Astrocyte (in vitro differentiated cells and primary cell): ENCODE results near the gene DOCK7. TPM values are rescaled to one million over a fixed set of nuclear protein-coding genes. Genes with fewer than 3 reads are reported as not detected.

Experiments used
- DNase-seq: peaks from one replicate; pipeline ENCODE4 v3.0.0-alpha.2; 2010; ENCODE audit warnings: low read depth
- FAIRE-seq: peaks from 2 replicates; lab custom pipeline; 2011; peaks lifted over from hg19 to GRCh38; lab: Jason Lieb, UNC
- H2AFZ ChIP-seq: 2 replicates; pipeline ENCODE4 v1.6.0; 2012; ENCODE audit warnings: low read depth, low read length, inconsistent platforms
- H3K27ac ChIP-seq: 2 replicates; pipeline ENCODE4 v1.5.1; 2011; ENCODE audit warnings: low read depth, low read length, inconsistent platforms
- H3K27me3 ChIP-seq: 2 replicates; pipeline ENCODE4 v1.6.0; 2011; ENCODE audit warnings: low read length, inconsistent platforms; ENCODE audit not compliant: insufficient read depth
- H3K36me3 ChIP-seq: 2 replicates; pipeline ENCODE4 v1.5.1; 2011; ENCODE audit warnings: low read length, inconsistent platforms; ENCODE audit not compliant: insufficient read depth
- H3K4me1 ChIP-seq: 2 replicates; pipeline ENCODE4 v1.5.1; 2011; ENCODE audit warnings: low read length, inconsistent platforms; ENCODE audit not compliant: insufficient read depth
- H3K4me2 ChIP-seq: 2 replicates; pipeline ENCODE4 v1.6.0; 2012; ENCODE audit warnings: low read length, inconsistent platforms
- H3K4me3 ChIP-seq: 2 replicates; pipeline ENCODE4 v1.5.1; 2011; ENCODE audit warnings: low read depth, mild to moderate bottlenecking, low read length, inconsistent platforms; ENCODE audit not compliant: insufficient read depth
- H3K79me2 ChIP-seq: 2 replicates; pipeline ENCODE4 v1.6.0; 2012; ENCODE audit warnings: mild to moderate bottlenecking, low read length, inconsistent platforms; ENCODE audit not compliant: insufficient read depth
- H3K9ac ChIP-seq: 2 replicates; pipeline ENCODE4 v1.6.0; 2012; ENCODE audit warnings: mild to moderate bottlenecking, low read length, inconsistent platforms
- H3K9me3 ChIP-seq: 2 replicates; pipeline ENCODE4 v1.5.1; 2012; ENCODE audit warnings: low read depth, mild to moderate bottlenecking, low read length, inconsistent platforms; ENCODE audit not compliant: insufficient read depth
- H4K20me1 ChIP-seq: 2 replicates; pipeline ENCODE4 v1.6.0; 2012; ENCODE audit warnings: low read length, inconsistent platforms; ENCODE audit not compliant: insufficient read depth
- H3K27ac Mint-ChIP-seq: one replicate; pipeline ENCODE4 v1.8.0; 2021; ENCODE audit warnings: mild to moderate bottlenecking, mixed read lengths; ENCODE audit not compliant: unreplicated experiment
- H3K27me3 Mint-ChIP-seq: one replicate; pipeline ENCODE4 v1.8.0; 2021; ENCODE audit warnings: low read depth, mixed read lengths; ENCODE audit not compliant: unreplicated experiment
- H3K36me3 Mint-ChIP-seq: one replicate; pipeline ENCODE4 v1.8.0; 2021; ENCODE audit warnings: low read depth, mixed read lengths; ENCODE audit not compliant: unreplicated experiment
- H3K4me1 Mint-ChIP-seq: one replicate; pipeline ENCODE4 v1.8.0; 2021; ENCODE audit warnings: low read depth, mixed read lengths; ENCODE audit not compliant: unreplicated experiment
- H3K4me3 Mint-ChIP-seq: one replicate; pipeline ENCODE4 v1.8.0; 2021; ENCODE audit warnings: mild to moderate bottlenecking, moderate library complexity, mixed read lengths; ENCODE audit not compliant: unreplicated experiment
- H3K9me3 Mint-ChIP-seq: one replicate; pipeline ENCODE4 v1.8.0; 2021; ENCODE audit warnings: mild to moderate bottlenecking, mixed read lengths; ENCODE audit not compliant: unreplicated experiment
- CTCF ChIP-seq: IDR thresholded peaks from 2 replicates; pipeline ENCODE4 v1.5.1; 2011; ENCODE audit warnings: low read depth, mild to moderate bottlenecking, inconsistent platforms, low read length, moderate library complexity; ENCODE audit not compliant: insufficient read depth
- EZH2 ChIP-seq: IDR thresholded peaks from 2 replicates; pipeline ENCODE4 v1.6.1; 2012; ENCODE audit warnings: mild to moderate bottlenecking, low read length, inconsistent platforms; ENCODE audit not compliant: insufficient read depth
- total RNA-seq: library from RNA; stranded (reverse); gene quantifications from 2 replicates; pipeline ENCODE4 v1.2.1, GENCODE V29; 2021

DOCK7 gene
- total RNA-seq, 1 donor from 2014 or later: 68.7 TPM

GRCh38 chr1:62643283-62643682 is 44.9 kb downstream of the DOCK7 start:
- peaks cover 25% of the 10 kb centered on the region for H3K36me3 ChIP-seq
- H3K27me3 ChIP-seq: no peaks in the 10 kb centered on the region
- H3K27ac ChIP-seq: no peak overlapping the region
- H3K79me2 ChIP-seq: no peaks in the 10 kb centered on the region
- H3K4me3 ChIP-seq: no peak overlapping the region
- FAIRE-seq (no peak), DNase-seq (no peak)
- H2AFZ ChIP-seq: no peak overlapping the region
- no peaks in the 10 kb centered on the region for H3K9me3 ChIP-seq
- H3K9me3 Mint-ChIP-seq: peaks cover 6% of the 10 kb centered on the region
- no peak overlapping the region for H3K4me3 Mint-ChIP-seq
- no peak for TF ChIP-seq EZH2
- no peak for TF ChIP-seq CTCF
- no peaks in the 10 kb centered on the region for H3K4me1 Mint-ChIP-seq
- H3K9ac ChIP-seq: no peak overlapping the region
- no peak overlapping the region for H3K4me2 ChIP-seq
- peaks cover 34% of the 10 kb centered on the region for H3K36me3 Mint-ChIP-seq
- H3K4me1 ChIP-seq: no peaks in the 10 kb centered on the region
- no peaks in the 10 kb centered on the region for H4K20me1 ChIP-seq
- no peaks in the 10 kb centered on the region for H3K27me3 Mint-ChIP-seq
- no peak overlapping the region for H3K27ac Mint-ChIP-seq

GRCh38 chr1:62637392-62638105 is 50.6 kb downstream of the DOCK7 start:
- H3K27me3 ChIP-seq: no peaks in the 10 kb centered on the region
- H3K27ac ChIP-seq: no peak overlapping the region
- no peaks in the 10 kb centered on the region for H3K27me3 Mint-ChIP-seq
- no peak overlapping the region for H3K4me3 ChIP-seq
- H3K9me3 Mint-ChIP-seq: no peaks in the 10 kb centered on the region
- peak; percentile 68 for FAIRE-seq
- H3K4me3 Mint-ChIP-seq: no peak overlapping the region
- no peak for DNase-seq
- TF ChIP-seq CTCF (no peak), EZH2 (no peak)
- peaks cover 16% of the 10 kb centered on the region for H3K36me3 ChIP-seq
- no peaks in the 10 kb centered on the region for H3K79me2 ChIP-seq
- peaks cover 26% of the 10 kb centered on the region for H3K36me3 Mint-ChIP-seq
- no peaks in the 10 kb centered on the region for H3K9me3 ChIP-seq
- H3K27ac Mint-ChIP-seq: no peak overlapping the region
- no peak overlapping the region for H3K9ac ChIP-seq
- no peak overlapping the region for H3K4me2 ChIP-seq
- H3K4me1 Mint-ChIP-seq: peaks cover 2% of the 10 kb centered on the region
- H2AFZ ChIP-seq: no peak overlapping the region
- no peaks in the 10 kb centered on the region for H3K4me1 ChIP-seq
- no peaks in the 10 kb centered on the region for H4K20me1 ChIP-seq

- Histone ChIP-seq H2AFZ (no peak overlapping the region), H3K36me3 (peaks cover 16% of the 10 kb centered on the region)
- no peak for FAIRE-seq
Measured at GRCh38 chr1:62628506-62628905, 59.7 kb downstream of the DOCK7 start.

More at GRCh38 chr1:62628506-62628905, 59.7 kb downstream of the DOCK7 start:
- Mint-ChIP-seq H3K27ac (no peak overlapping the region), H3K36me3 (peaks cover 16% of the 10 kb centered on the region), H3K4me1 (peaks cover 11% of the 10 kb centered on the region), H3K27me3 (no peaks in the 10 kb centered on the region), H3K4me3 (no peak overlapping the region), H3K9me3 (no peaks in the 10 kb centered on the region)
- TF ChIP-seq EZH2 (no peak), CTCF (no peak)
- no peaks in the 10 kb centered on the region for H3K9me3 ChIP-seq
- no peak overlapping the region for H3K4me3 ChIP-seq
- H3K9ac ChIP-seq: no peak overlapping the region
- H4K20me1 ChIP-seq: no peaks in the 10 kb centered on the region
- DNase-seq: no peak
- no peak overlapping the region for H3K4me2 ChIP-seq
- H3K4me1 ChIP-seq: no peaks in the 10 kb centered on the region
- H3K27ac ChIP-seq: no peak overlapping the region
- H3K79me2 ChIP-seq: peaks cover 9% of the 10 kb centered on the region
- H3K27me3 ChIP-seq: no peaks in the 10 kb centered on the region
